GM12891 (cell line): ENCODE results near the gene DNAH10.

Experiments used
- PAX5 ChIP-seq: IDR thresholded peaks from 2 replicates; pipeline ENCODE4 v1.6.1; 2011; ENCODE audit warnings: low read length, moderate library complexity, mild to moderate bottlenecking; ENCODE audit not compliant: insufficient read depth, severe bottlenecking
- POLR2A ChIP-seq: IDR thresholded peaks from 2 replicates; pipeline ENCODE4 v1.6.1; 2011; ENCODE audit warnings: low read depth, low read length, control low read depth
- POLR2AphosphoS5 ChIP-seq: IDR thresholded peaks from 2 replicates; pipeline ENCODE4 v1.6.1; 2011; ENCODE audit warnings: low read depth, low read length, control low read depth
- POU2F2 ChIP-seq: IDR thresholded peaks from 2 replicates; pipeline ENCODE4 v1.6.1; 2011; ENCODE audit warnings: low read depth, mild to moderate bottlenecking, control low read depth, low read length, moderate library complexity
- SPI1 ChIP-seq: IDR thresholded peaks from 2 replicates; pipeline ENCODE4 v1.6.1; 2011; ENCODE audit warnings: low read depth, low read length, control low read depth
- TAF1 ChIP-seq: IDR thresholded peaks from 2 replicates; pipeline ENCODE4 v1.6.1; 2011; ENCODE audit warnings: low read depth, low read length, control low read depth

DNA sequence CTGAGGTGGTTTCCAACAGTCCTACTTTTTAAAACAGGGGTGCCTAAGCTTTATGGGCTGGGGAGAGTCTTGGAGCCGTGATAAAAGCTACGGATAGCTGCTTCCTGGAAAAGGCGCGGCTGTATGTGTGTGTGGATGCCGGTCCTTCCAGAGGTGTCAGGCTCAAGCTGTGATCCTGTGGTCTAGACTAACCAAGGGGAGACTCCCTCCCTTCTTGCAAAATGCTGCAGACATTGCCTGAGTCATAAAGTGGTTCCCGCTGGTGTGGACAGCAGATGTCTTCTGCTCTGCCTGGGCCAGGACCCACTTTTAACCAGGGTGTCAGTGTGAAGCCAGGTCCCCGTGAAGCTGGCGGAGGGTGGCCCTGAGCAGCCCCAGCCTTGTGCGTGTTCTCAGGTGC lies 172.7 kb downstream of the DNAH10 start:
- TF ChIP-seq POLR2A (no peak), PAX5 (no peak), POLR2AphosphoS5 (no peak), TAF1 (no peak), SPI1 (no peak), POU2F2 (no peak)
